Ovary (tissue), 9 donors: ENCODE results near the gene PVALB. TPM values are rescaled to one million over a fixed set of nuclear protein-coding genes. Genes with fewer than 3 reads are reported as not detected.

Source experiments
- DNase-seq, 5 donors: peaks; one replicate each; pipeline ENCODE4 v3.0.0-alpha.2; 2019 to 2020
- H3K27ac ChIP-seq, 2 donors: fragments of 200-600 bp; one replicate each; pipeline versions ENCODE4 v1.5.1 to v1.8.0; 2019 to 2022
- H3K27me3 ChIP-seq: fragments of 200-600 bp; one replicate; pipeline ENCODE4 v1.8.0; 2022
- H3K36me3 ChIP-seq: fragments of 200-600 bp; sonication (generic); one replicate; pipeline ENCODE4 v1.5.1; 2019
- H3K4me1 ChIP-seq: one replicate; pipeline ENCODE4 v1.8.1; 2013; ENCODE audit warnings: mild to moderate bottlenecking, moderate library complexity; ENCODE audit not compliant: insufficient read depth
- H3K4me3 ChIP-seq: fragments of 200-600 bp; sonication (generic); one replicate; pipeline ENCODE4 v1.5.1; 2017
- H3K9me3 ChIP-seq, 2 donors: fragments of 200-600 bp in 1 of 2; sonication (generic) in 1 of 2; one replicate each; pipeline versions ENCODE4 v1.5.1 to v1.8.1; 2013 to 2019; ENCODE audit warnings: mild to moderate bottlenecking in 1 of 2, moderate library complexity in 1 of 2
- EP300 ChIP-seq: sonication (generic); formaldehyde crosslinking; IDR thresholded peaks from one replicate; pipeline ENCODE4 v1.6.1; 2017; ENCODE audit warnings: antibody characterized with exemption
- POLR2A ChIP-seq: fragments of 450-650 bp; IDR thresholded peaks from one replicate; pipeline ENCODE4 v1.6.1; 2017; ENCODE audit warnings: antibody characterized with exemption, mild to moderate bottlenecking, moderate library complexity
- WGBS, 3 donors: extraction: QIAGEN DNeasy Blood & Tissue Kit in 1 of 3; methylation state at CpG; one replicate each; pipeline versions ENCODE4 v1.1.5 to v1.1.7; 2013 to 2017; 5-methylcytosine and 5-hydroxymethylcytosine counted together
- intact Hi-C, 4 donors: fragments of 100-400 bp; cut with DNase I; formaldehyde crosslinking; loops; one replicate each; pipeline versions ENCODE4 v1.11.0 to v1.15.1; 2022 to 2023
- polyA plus RNA-seq, 2 donors: library from polyadenylated mRNA; stranded (reverse); fragments of 200-250 nt in 1 of 2; fragments of 350-450 nt in 1 of 2; fragmentation: Illumina TruSeq in 1 of 2; extraction: RNeasy Lipid Tissue Mini Kit (QIAGEN cat#74804) in 1 of 2; gene quantifications; one replicate each; pipeline ENCODE4 v1.2.3, GENCODE V29; 2013 to 2014
- total RNA-seq, 7 donors: library from RNA; depleted of rRNA in 2 of 7; stranded (reverse); fragments of >200 nt in 2 of 7; fragmentation: NEBNext Ultra II Directional in 3 of 7; extraction: Animal tissue kit (Norgen Biotek cat#: 25700) in 3 of 7; gene quantifications; one replicate each; pipeline versions ENCODE4 v1.1.0 to v1.2.4, GENCODE V29; 2016 to 2023
- TF ChIP-seq, protein P1 (sequence below), 3 donors: fragments of 450-650 bp in 2 of 3; fragments of 200-600 bp in 1 of 3; IDR thresholded peaks; one replicate each; pipeline versions ENCODE4 v1.5.1 to v1.8.0; 2016 to 2022; ENCODE audit warnings: antibody characterized with exemption in 3 of 3, mild to moderate bottlenecking in 1 of 3
- donor health status: DM: no; HTN: no; CAD: no; lungs with moderate emphysema.
- donor health status: DM: no; HTN: no; CAD: no.
- donor health status: Bipolar disorder and iron deficiency.
- donor health status: DM: yes; HTN: yes; CAD: no.
- donor health status: DM: no; HTN: no; CAD: no.
- donor health status: DM: yes; HTN: yes; CAD: no.

Gene PVALB
- total and polyA plus RNA-seq, 9 donors = 0.41 to 0.47 TPM; not detected in 7

DNA sequence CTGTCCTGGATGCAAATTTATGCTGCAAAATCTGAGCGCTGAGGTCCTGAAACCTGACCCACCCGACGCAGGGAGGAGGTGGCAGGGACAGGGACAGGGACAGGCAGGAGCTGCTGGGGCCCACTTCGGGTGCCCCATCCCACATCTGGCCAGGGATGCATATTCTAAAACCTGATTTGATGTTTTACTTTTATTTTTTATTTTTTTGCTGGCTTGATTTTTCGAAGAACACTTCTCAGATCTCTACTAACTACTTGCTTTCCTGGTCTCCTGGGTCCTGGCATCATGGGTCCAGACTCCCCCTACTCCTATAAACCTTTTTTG lies 652 bp upstream of the PVALB start:
- no peak overlapping the region for H3K4me3 ChIP-seq
- no peak for DNase-seq
- intact Hi-C loops = no loop called here
- peaks cover 6% of the 10 kb centered on the region for H3K4me1 ChIP-seq
- no peaks in the 10 kb centered on the region for H3K9me3 ChIP-seq
- no peak for TF ChIP-seq POLR2A
- TF ChIP-seq, protein P1, sequence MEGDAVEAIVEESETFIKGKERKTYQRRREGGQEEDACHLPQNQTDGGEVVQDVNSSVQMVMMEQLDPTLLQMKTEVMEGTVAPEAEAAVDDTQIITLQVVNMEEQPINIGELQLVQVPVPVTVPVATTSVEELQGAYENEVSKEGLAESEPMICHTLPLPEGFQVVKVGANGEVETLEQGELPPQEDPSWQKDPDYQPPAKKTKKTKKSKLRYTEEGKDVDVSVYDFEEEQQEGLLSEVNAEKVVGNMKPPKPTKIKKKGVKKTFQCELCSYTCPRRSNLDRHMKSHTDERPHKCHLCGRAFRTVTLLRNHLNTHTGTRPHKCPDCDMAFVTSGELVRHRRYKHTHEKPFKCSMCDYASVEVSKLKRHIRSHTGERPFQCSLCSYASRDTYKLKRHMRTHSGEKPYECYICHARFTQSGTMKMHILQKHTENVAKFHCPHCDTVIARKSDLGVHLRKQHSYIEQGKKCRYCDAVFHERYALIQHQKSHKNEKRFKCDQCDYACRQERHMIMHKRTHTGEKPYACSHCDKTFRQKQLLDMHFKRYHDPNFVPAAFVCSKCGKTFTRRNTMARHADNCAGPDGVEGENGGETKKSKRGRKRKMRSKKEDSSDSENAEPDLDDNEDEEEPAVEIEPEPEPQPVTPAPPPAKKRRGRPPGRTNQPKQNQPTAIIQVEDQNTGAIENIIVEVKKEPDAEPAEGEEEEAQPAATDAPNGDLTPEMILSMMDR (IDR thresholded peaks at IDR 0.05) = no peak
- TF ChIP-seq EP300 = no peak
- H3K27ac ChIP-seq = no peak overlapping the region
- H3K36me3 ChIP-seq = no peaks in the 10 kb centered on the region
- no peaks in the 10 kb centered on the region for H3K27me3 ChIP-seq
- WGBS, 3 donors = 24 to 30% (median 29%) methylated on average over 5 of the region's 5 CpGs

DNA sequence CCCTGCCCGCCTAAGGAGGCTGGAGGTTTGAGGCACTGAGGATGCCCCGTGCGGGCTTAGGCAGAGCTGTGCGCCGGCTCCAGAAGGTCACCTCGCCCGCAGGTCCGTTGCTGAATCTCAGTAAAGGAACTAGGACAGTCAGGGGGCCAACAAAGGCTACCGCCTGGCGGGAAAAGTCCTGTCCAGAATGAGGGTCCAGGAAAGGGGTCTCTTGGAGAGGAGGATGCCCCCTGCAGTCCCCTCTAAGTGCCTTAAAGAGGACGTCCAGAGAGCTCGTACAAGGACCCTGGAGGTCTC lies 548 bp downstream of the PVALB start:
- TF ChIP-seq POLR2A = no peak
- TF ChIP-seq EP300 = no peak
- TF ChIP-seq, protein P1 (IDR thresholded peaks at IDR 0.05) = no peak
- no peaks in the 10 kb centered on the region for H3K36me3 ChIP-seq
- intact Hi-C loops = no loop called here
- H3K27me3 ChIP-seq = no peaks in the 10 kb centered on the region
- 2 to 6% (median 5%) methylated on average over 12 of the region's 12 CpGs for WGBS, 3 donors
- peaks cover 6% of the 10 kb centered on the region for H3K4me1 ChIP-seq
- H3K9me3 ChIP-seq = no peaks in the 10 kb centered on the region
- no peak overlapping the region for H3K27ac ChIP-seq
- no peak overlapping the region for H3K4me3 ChIP-seq
- DNase-seq = no peak

DNA sequence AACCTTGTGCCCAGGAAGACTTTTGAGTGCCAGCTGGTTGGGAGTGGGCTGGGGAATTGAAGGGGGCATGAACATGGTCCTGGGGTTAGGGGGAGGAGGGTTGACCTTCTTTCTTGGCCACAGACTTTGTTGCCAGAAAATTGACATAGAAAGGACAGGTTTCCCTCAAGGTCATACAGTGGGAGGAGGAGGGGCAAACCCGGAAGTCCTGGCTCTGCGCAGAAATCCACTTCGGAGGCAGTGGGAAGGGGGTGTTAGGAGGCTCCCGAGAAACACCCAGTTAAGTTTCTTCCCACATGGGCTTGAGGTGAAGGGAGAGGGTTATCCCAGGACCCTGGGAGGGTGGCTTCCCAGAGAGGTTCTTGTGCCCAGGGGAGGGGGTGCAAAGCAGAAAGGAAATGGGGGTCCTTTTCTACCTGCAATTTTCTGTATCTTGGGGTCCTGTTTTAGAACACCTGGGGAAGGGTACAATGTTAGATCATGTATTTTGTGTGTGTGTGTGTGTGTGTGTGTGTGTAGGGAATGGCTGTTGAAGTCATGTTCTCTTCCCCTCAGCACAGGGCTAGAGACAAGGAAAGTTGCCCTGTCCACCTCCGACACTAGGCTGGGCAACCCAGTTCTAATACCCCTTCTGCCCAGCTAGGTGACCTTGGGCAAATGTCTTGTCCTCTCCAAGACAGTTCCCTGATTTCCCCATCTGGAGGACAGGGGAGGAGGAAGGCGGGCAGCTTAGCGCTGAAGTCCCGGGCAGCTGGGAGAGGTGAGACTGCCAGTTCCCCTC lies 1.1 kb downstream of the PVALB start:
- intact Hi-C loops = no loop called here
- Histone ChIP-seq H3K4me1 (peaks cover 6% of the 10 kb centered on the region), H3K4me3 (no peak overlapping the region), H3K36me3 (no peaks in the 10 kb centered on the region), H3K27me3 (no peaks in the 10 kb centered on the region), H3K9me3 (no peaks in the 10 kb centered on the region), H3K27ac (no peak overlapping the region)
- TF ChIP-seq, protein P1 (IDR thresholded peaks at IDR 0.05) = no peak
- TF ChIP-seq EP300 = no peak
- no peak for TF ChIP-seq POLR2A
- no peak for DNase-seq
- WGBS, 3 donors = 15 to 24% (median 19%) methylated on average over 8 of the region's 8 CpGs

DNA sequence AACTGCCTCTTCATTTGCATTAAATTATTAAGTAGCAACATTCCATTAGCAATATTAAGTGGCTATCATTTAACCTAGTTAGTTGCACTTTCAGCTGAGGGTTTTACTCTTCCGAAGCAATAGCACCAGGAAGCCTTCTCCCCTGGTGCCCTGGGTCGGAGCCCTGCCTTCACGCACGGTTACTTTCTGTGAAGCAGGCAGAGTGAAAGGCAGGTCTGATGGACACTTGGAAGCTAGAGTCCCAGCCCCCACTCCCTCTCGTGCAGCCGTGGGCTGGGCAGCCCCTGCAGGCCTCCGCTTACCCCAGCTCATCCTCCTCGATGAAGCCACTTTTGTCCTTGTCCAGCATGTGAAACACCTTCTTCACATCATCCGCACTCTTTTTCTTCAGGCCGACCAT lies 2.0 kb downstream of the PVALB start:
- Histone ChIP-seq H3K27me3 (no peaks in the 10 kb centered on the region), H3K27ac (no peak overlapping the region), H3K4me1 (peaks cover 6% of the 10 kb centered on the region), H3K4me3 (no peak overlapping the region), H3K36me3 (no peaks in the 10 kb centered on the region), H3K9me3 (no peaks in the 10 kb centered on the region)
- WGBS, 3 donors = 58 to 69% (median 61%) methylated on average over 10 of the region's 10 CpGs
- intact Hi-C loops = no loop called here
- no peak for TF ChIP-seq POLR2A
- no peak for TF ChIP-seq EP300
- TF ChIP-seq, protein P1 (IDR thresholded peaks at IDR 0.05) = no peak
- DNase-seq = no peak
